Kidney (tissue), 14 donors: ENCODE measurements around the gene ATCAY. TPM values are rescaled to one million over a fixed set of nuclear protein-coding genes. Genes with fewer than 3 reads are reported as not detected.
"Not testable (repeated sequence)": the region's sequence is repeated elsewhere in the genome, so short reads cannot be mapped to it uniquely, and the experiment has no call there.

Experiments
- DNase-seq, 5 donors: peaks; one replicate each; pipeline ENCODE4 v3.0.0-alpha.2; 2013 to 2020
- FAIRE-seq: peaks from 2 replicates; lab custom pipeline; 2012; peaks lifted over from hg19 to GRCh38; lab: Jason Lieb, UNC
- H3K27ac ChIP-seq, 2 donors: one replicate each; pipeline ENCODE4 v1.7.0; 2013; ENCODE audit warnings: low read depth in 2 of 2, low read length in 2 of 2, inconsistent platforms in 1 of 2
- H3K27me3 ChIP-seq: one replicate; pipeline ENCODE4 v1.7.1; 2013; ENCODE audit warnings: low read length, inconsistent platforms; ENCODE audit not compliant: control insufficient read depth, insufficient read depth
- H3K36me3 ChIP-seq, 3 donors: one replicate each; pipeline versions ENCODE4 v1.7.0 to v1.7.1; 2013; ENCODE audit warnings: low read length in 3 of 3, control low read depth in 1 of 3, inconsistent platforms in 1 of 3; ENCODE audit not compliant: insufficient read depth in 3 of 3, control insufficient read depth in 2 of 3
- H3K4me1 ChIP-seq, 3 donors: one replicate each; pipeline versions ENCODE4 v1.7.0 to v1.7.1; 2013; ENCODE audit warnings: low read length in 3 of 3, inconsistent platforms in 1 of 3, low read depth in 1 of 3; ENCODE audit not compliant: control insufficient read depth in 2 of 3, insufficient read depth in 2 of 3
- H3K4me3 ChIP-seq, 3 donors: one replicate each; pipeline versions ENCODE4 v1.7.0 to v1.8.1; 2013; ENCODE audit warnings: low read length in 3 of 3, control low read depth in 1 of 3, inconsistent platforms in 1 of 3
- H3K9ac ChIP-seq, 3 donors: one replicate each; pipeline versions ENCODE4 v1.7.0 to v1.7.1; 2013; ENCODE audit warnings: low read length in 3 of 3, control low read depth in 1 of 3, inconsistent platforms in 1 of 3
- H3K9me3 ChIP-seq, 3 donors: one replicate each; pipeline versions ENCODE4 v1.7.0 to v1.7.1; 2013; ENCODE audit warnings: low read length in 3 of 3, control low read depth in 1 of 3, inconsistent platforms in 1 of 3; ENCODE audit not compliant: control insufficient read depth in 2 of 3, insufficient read depth in 1 of 3
- CTCF ChIP-seq: IDR thresholded peaks from 3 replicates; pipeline ENCODE4 v1.5.1; 2012; ENCODE audit warnings: mild to moderate bottlenecking, moderate library complexity, borderline replicate concordance; ENCODE audit not compliant: insufficient read depth; ENCODE audit errors: extremely low read depth
- intact Hi-C: fragments of 100-400 bp; cut with DNase I; formaldehyde crosslinking; loops from one replicate; pipeline ENCODE4 v1.11.1; 2022
- polyA plus RNA-seq: library from polyadenylated mRNA; stranded (reverse); fragments of 350-450 nt; fragmentation: Illumina TruSeq; extraction: RNeasy Lipid Tissue Mini Kit (QIAGEN cat#74804); gene quantifications from one replicate; pipeline ENCODE4 v1.2.3, GENCODE V29; 2014; ENCODE audit warnings: low read depth, low replicate concordance; ENCODE audit not compliant: insufficient read depth
- total RNA-seq: library from RNA; stranded (reverse); fragmentation: NEBNext Ultra II Directional; extraction: Animal tissue kit (Norgen Biotek cat#: 25700); gene quantifications from one replicate; pipeline ENCODE4 v1.2.1, GENCODE V29; 2021
- donor health status: control.
- donor health status: control.
- donor health status: control.
- donor health status: control.
- donor health status: control.
- donor health status: DM: yes; HTN: yes; CAD: no.
- donor health status: Normal renal cell carcinoma (clear cell type).

ATCAY gene
- total and polyA plus RNA-seq, 2 donors from 2014 or later, result 0.16 TPM; not detected in 1

GRCh38 chr19:3954107-3954506, 73.6 kb downstream of the ATCAY start:
- Histone ChIP-seq H3K4me1 (peaks cover 0 to 3% (median 0%) of the 10 kb centered on the region in 3 donors), H3K27me3 (no peaks in the 10 kb centered on the region), H3K27ac (no peak overlapping the region), H3K9ac (no peak overlapping the region), H3K9me3 (no peaks in the 10 kb centered on the region), H3K36me3 (no peaks in the 10 kb centered on the region), H3K4me3 (no peak overlapping the region)
- DNase-seq, result no peak
- no peak for TF ChIP-seq CTCF
- intact Hi-C loops, result no loop called here
- FAIRE-seq, result no peak

GRCh38 chr19:3955276-3955675, 74.8 kb downstream of the ATCAY start:
- H3K27ac ChIP-seq, H3K9ac ChIP-seq, H3K36me3 ChIP-seq, H3K27me3 ChIP-seq, H3K9me3 ChIP-seq, DNase-seq, H3K4me3 ChIP-seq, intact Hi-C loops, FAIRE-seq, H3K4me1 ChIP-seq: not testable (repeated sequence)

- no peak overlapping the region for H3K27ac ChIP-seq
- H3K4me1 ChIP-seq, result peaks cover 0 to 3% (median 0%) of the 10 kb centered on the region in 3 donors
- H3K36me3 ChIP-seq, result peaks cover 0 to 4% (median 0%) of the 10 kb centered on the region in 3 donors
- no peaks in the 10 kb centered on the region for H3K27me3 ChIP-seq
- H3K9ac ChIP-seq, result no peak overlapping the region
- no peak for TF ChIP-seq CTCF
- intact Hi-C loops, result no loop called here
- DNase-seq, result no peak
- no peak overlapping the region for H3K4me3 ChIP-seq
- FAIRE-seq, result no peak
- no peaks in the 10 kb centered on the region for H3K9me3 ChIP-seq
Observed at GRCh38 chr19:3955688-3956087, 75.2 kb downstream of the ATCAY start.

- no peak overlapping the region for H3K4me3 ChIP-seq
- no peak overlapping the region for H3K9ac ChIP-seq
- intact Hi-C loops, result no loop called here
- H3K27me3 ChIP-seq, result no peaks in the 10 kb centered on the region
- TF ChIP-seq CTCF, result no peak
- H3K9me3 ChIP-seq, result no peaks in the 10 kb centered on the region
- H3K36me3 ChIP-seq, result peaks cover 0 to 26% (median 4%) of the 10 kb centered on the region in 3 donors
- no peak overlapping the region for H3K27ac ChIP-seq
- DNase-seq, result no peak
- H3K4me1 ChIP-seq, result no peaks in the 10 kb centered on the region
- no peak for FAIRE-seq
Observed at GRCh38 chr19:3958836-3959765, 78.6 kb downstream of the ATCAY start.
